A549 (cell line): ENCODE data around the gene FGFR3. TPM values are rescaled to one million over a fixed set of nuclear protein-coding genes. Genes with fewer than 3 reads are reported as not detected.

Source experiments
- ATAC-seq, 2 experiments: fragments of 200-7000 bp in 1 of 2; fragments of >200 bp in 1 of 2; cut with Nextera tagmentation in 1 of 2; cut with Tn5 transposase in 1 of 2; 3 replicates each; pipeline versions ENCODE4 v1.8.0 to v1.9.1; 2018 to 2020; ENCODE audit warnings: mild to moderate bottlenecking in 1 of 2, moderate library complexity in 1 of 2
- CTCF ChIA-PET: fragments of 300-600 bp; sonication (Branson Sonifier 250); formaldehyde crosslinking; extraction: SDS; loops from one replicate; lab custom pipeline; 2021; ENCODE audit warnings: antibody characterized with exemption, inconsistent platforms; lab: Yijun Ruan, JAX
- POLR2A ChIA-PET: fragments of 350-600 bp; formaldehyde crosslinking; extraction: SDS; loops from one replicate; lab custom pipeline; 2021; ENCODE audit warnings: antibody characterized with exemption, inconsistent platforms; lab: Yijun Ruan, JAX
- DNase-seq, 2 experiments: peaks; one replicate each; pipeline versions ENCODE4 v3.0.0 to v3.0.0-alpha.2; 2011 to 2016; ENCODE audit warnings: low read depth in 1 of 2, low spot score in 1 of 2
- FAIRE-seq: peaks from 2 replicates; lab custom pipeline; 2011; peaks lifted over from hg19 to GRCh38; lab: Jason Lieb, UNC
- H3K27ac ChIP-seq, 2 experiments: fragments of >200 bp; sonication (Bioruptor Twin); formaldehyde crosslinking; 3 replicates each; pipeline ENCODE4 v1.5.1; 2016 to 2017
- H3K4me1 ChIP-seq: fragments of >200 bp; sonication (Bioruptor Twin); formaldehyde crosslinking; 3 replicates; pipeline ENCODE4 v1.6.1; 2016
- H3K4me2 ChIP-seq: fragments of >200 bp; sonication (Bioruptor Twin); formaldehyde crosslinking; 3 replicates; pipeline ENCODE4 v1.6.1; 2016
- H3K4me3 ChIP-seq: fragments of >200 bp; sonication (Bioruptor Twin); formaldehyde crosslinking; 3 replicates; pipeline ENCODE4 v1.5.1; 2016
- H3K9me3 ChIP-seq: fragments of >200 bp; sonication (Bioruptor Twin); formaldehyde crosslinking; 3 replicates; pipeline ENCODE4 v1.6.1; 2016
- CEBPB ChIP-seq, 2 experiments: fragments of >200 bp in 1 of 2; sonication (Bioruptor Twin) in 1 of 2; formaldehyde crosslinking in 1 of 2; IDR thresholded peaks; 2 replicates each; pipeline ENCODE4 v1.6.1; 2012 to 2016
- CHD2 ChIP-seq: fragments of 150-350 bp; IDR thresholded peaks from 2 replicates; pipeline ENCODE4 v1.6.1; 2014; ENCODE audit warnings: low read length; ENCODE audit not compliant: partially characterized antibody
- CTCF ChIP-seq: fragments of >200 bp; sonication (Bioruptor Twin); formaldehyde crosslinking; IDR thresholded peaks from 3 replicates; pipeline ENCODE4 v1.5.1; 2016
- ESRRA ChIP-seq: fragments of 150-350 bp; IDR thresholded peaks from 2 replicates; pipeline ENCODE4 v1.6.1; 2014; ENCODE audit warnings: mild to moderate bottlenecking, low read length, borderline replicate concordance
- FOSB ChIP-seq: fragments of 250-450 bp; sonication (Bioruptor Pico); IDR thresholded peaks from 2 replicates; pipeline ENCODE4 v1.5.0; 2020; ENCODE audit warnings: mild to moderate bottlenecking, moderate library complexity
- MAX ChIP-seq: IDR thresholded peaks from 2 replicates; pipeline ENCODE4 v1.6.1; 2012
- NPAS2 ChIP-seq: fragments of 250-450 bp; sonication (Bioruptor Pico); IDR thresholded peaks from 2 replicates; pipeline ENCODE4 v1.8.0; 2022; ENCODE audit warnings: mild to moderate bottlenecking, moderate library complexity, borderline replicate concordance
- NR3C1 ChIP-seq: fragments of >200 bp; sonication (Bioruptor Twin); formaldehyde crosslinking; IDR thresholded peaks from 3 replicates; pipeline ENCODE4 v1.6.1; 2017
- POLR2A ChIP-seq: IDR thresholded peaks from 2 replicates; pipeline ENCODE4 v1.6.1; 2012; ENCODE audit warnings: mild to moderate bottlenecking, low read length
- RAD21 ChIP-seq, 2 experiments: fragments of >200 bp in 1 of 2; sonication (Bioruptor Twin) in 1 of 2; formaldehyde crosslinking in 1 of 2; IDR thresholded peaks in 1 of 2; conservative IDR thresholded peaks in 1 of 2; 2 replicates in 1 of 2; 3 replicates in 1 of 2; pipeline ENCODE4 v1.6.1; 2012 to 2018; ENCODE audit warnings: inconsistent platforms in 1 of 2
- REST ChIP-seq: fragments of 200-600 bp; sonication (generic); IDR thresholded peaks from 2 replicates; pipeline ENCODE4 v1.6.1; 2016; ENCODE audit warnings: antibody characterized with exemption, mild to moderate bottlenecking, moderate library complexity
- RFX5 ChIP-seq: fragments of 450-650 bp; IDR thresholded peaks from 2 replicates; pipeline ENCODE4 v1.7.1; 2014; ENCODE audit warnings: antibody characterized with exemption, mild to moderate bottlenecking, moderate library complexity
- RNF2 ChIP-seq: fragments of 200-600 bp; sonication (generic); IDR thresholded peaks from 2 replicates; pipeline ENCODE4 v1.6.1; 2016; ENCODE audit warnings: low read depth, mild to moderate bottlenecking, antibody characterized with exemption, moderate library complexity, borderline replicate concordance
- SMC3 ChIP-seq: fragments of >200 bp; sonication (Bioruptor Twin); formaldehyde crosslinking; IDR thresholded peaks from 3 replicates; pipeline ENCODE4 v1.6.1; 2018; ENCODE audit warnings: inconsistent platforms
- USF2 ChIP-seq: fragments of 450-650 bp; IDR thresholded peaks from 2 replicates; pipeline ENCODE4 v1.6.1; 2014; ENCODE audit warnings: antibody characterized with exemption
- ZC3H11A ChIP-seq: fragments of 450-650 bp; IDR thresholded peaks from 2 replicates; pipeline ENCODE4 v1.6.1; 2014; ENCODE audit warnings: antibody characterized with exemption, mild to moderate bottlenecking
- ZNF302 ChIP-seq: fragments of 250-450 bp; sonication (Bioruptor Pico); IDR thresholded peaks from 2 replicates; pipeline ENCODE4 v1.9.0; 2021; ENCODE audit warnings: inconsistent platforms, mild to moderate bottlenecking, moderate library complexity
- WGBS: methylation state at CpG from one replicate; pipeline ENCODE4 v1.1.6; 2017; ENCODE audit errors: missing lambda C conversion rate; 5-methylcytosine and 5-hydroxymethylcytosine counted together
- polyA plus RNA-seq, 4 experiments: library from polyadenylated mRNA; depleted of rRNA in 3 of 4; stranded (reverse); fragments of >200 nt; fragmentation: RNase III in 1 of 4; extraction: RNeasy Plus Mini Kit Qiagen cat#74134 plus additional on column Dnase treatment in 1 of 4; gene quantifications; 2 replicates in 3 of 4; 3 replicates in 1 of 4; pipeline ENCODE4 v1.2.3, GENCODE V29; 2011 to 2017

Gene FGFR3
- polyA plus RNA-seq, 2 of the 4 experiments (the other 2 are of a cell fraction): 1.9 to 4.8 TPM

GRCh38 chr4:1747603-1747967 lies 45.5 kb upstream of the FGFR3 start:
- FAIRE-seq (no peak), DNase-seq (no peak), ATAC-seq (no peak)
- peaks cover 8% of the 10 kb centered on the region for H3K4me1 ChIP-seq
- ChIA-PET CTCF (interaction anchor here (0.5 to 13.8 kb wide), 22 partner anchors 10 to 179 kb away, joined by 3 to 227 read pairs (median 6); partner anchors contain the start of gene FGFR3), POLR2A (no interaction called here)
- no peak overlapping the region for H3K27ac ChIP-seq
- H3K4me3 ChIP-seq: no peak overlapping the region
- TF ChIP-seq ZNF302 (CRISPR knock-in tag) (no peak), ESRRA (no peak), CHD2 (no peak), NPAS2 (CRISPR knock-in tag) (no peak), RNF2 (no peak)
- WGBS: 90% methylated on average over 10 of the region's 16 CpGs
- no peak overlapping the region for H3K4me2 ChIP-seq
- no peaks in the 10 kb centered on the region for H3K9me3 ChIP-seq

- POLR2A ChIA-PET: interaction anchor here (0.8 kb wide), 1 partner anchor 122 kb away, joined by 3 read pairs; the partner anchor contains the start of gene NSD2
- DNase-seq: peak; percentile 71 to 78
These were observed 44.6 kb upstream of the FGFR3 start for GRCh38 chr4:1748465-1748995.

More at GRCh38 chr4:1748465-1748995, 44.6 kb upstream of the FGFR3 start:
- ATAC-seq (peak; percentile 33 to 77; a peak in 5 of 6 replicates), FAIRE-seq (no peak)
- Histone ChIP-seq H3K4me3 (no peak overlapping the region), H3K4me2 (peak overlapping the region; percentile 66), H3K9me3 (no peaks in the 10 kb centered on the region)
- WGBS: 0% methylated on average over 5 of the region's 29 CpGs
- TF ChIP-seq RFX5 (no peak), REST (no peak), USF2 (peak; percentile 43; the same call in 1 of the 2 replicates), CTCF (peak; percentile 70), ZC3H11A (no peak), CEBPB (IDR thresholded peaks at IDR 0.05) (no peak), SMC3 (peak; percentile 87), FOSB (CRISPR knock-in tag) (no peak), RAD21 (conservative IDR thresholded peaks at IDR 0.05 in 1 of 2, IDR thresholded peaks at IDR 0.05 in 1 of 2) (peak; percentile 81 to 87), ZNF302 (CRISPR knock-in tag) (no peak), POLR2A (no peak), NR3C1 (no peak), MAX (no peak)
- TF ChIP-seq, all 56 proteins: peak for 4
- peak overlapping the region; percentile 33 to 75; a peak in 2 of 6 replicates for H3K27ac ChIP-seq
- CTCF ChIA-PET: interaction anchor here (0.8 to 13.8 kb wide), 27 partner anchors 8 to 162 kb away, joined by 3 to 227 read pairs (median 6); partner anchors contain the start of gene FGFR3
- peaks cover 12% of the 10 kb centered on the region for H3K4me1 ChIP-seq
